ES-I3 (cell line): Measurements from ENCODE around the gene MRPL48.
"Not testable (repeated sequence)": the region's sequence is repeated elsewhere in the genome, so short reads cannot be mapped to it uniquely, and the experiment has no call there.

ENCODE experiments used
- H3K36me3 ChIP-seq: 2 replicates; pipeline ENCODE4 v1.6.1; 2013; ENCODE audit warnings: mild to moderate bottlenecking, low read length, control low read depth, moderate library complexity; ENCODE audit not compliant: insufficient read depth
- H3K4me1 ChIP-seq: 2 replicates; pipeline ENCODE4 v1.6.1; 2013; ENCODE audit warnings: mild to moderate bottlenecking, control low read depth, low read length; ENCODE audit not compliant: insufficient read depth
- H3K9ac ChIP-seq: 2 replicates; pipeline ENCODE4 v1.6.1; 2013; ENCODE audit warnings: low read depth, mild to moderate bottlenecking, low read length, moderate library complexity
- H3K9me3 ChIP-seq: 2 replicates; pipeline ENCODE4 v1.6.1; 2013; ENCODE audit warnings: mild to moderate bottlenecking, low read length, moderate library complexity; ENCODE audit not compliant: control insufficient read depth, insufficient read depth

Gene MRPL48

DNA sequence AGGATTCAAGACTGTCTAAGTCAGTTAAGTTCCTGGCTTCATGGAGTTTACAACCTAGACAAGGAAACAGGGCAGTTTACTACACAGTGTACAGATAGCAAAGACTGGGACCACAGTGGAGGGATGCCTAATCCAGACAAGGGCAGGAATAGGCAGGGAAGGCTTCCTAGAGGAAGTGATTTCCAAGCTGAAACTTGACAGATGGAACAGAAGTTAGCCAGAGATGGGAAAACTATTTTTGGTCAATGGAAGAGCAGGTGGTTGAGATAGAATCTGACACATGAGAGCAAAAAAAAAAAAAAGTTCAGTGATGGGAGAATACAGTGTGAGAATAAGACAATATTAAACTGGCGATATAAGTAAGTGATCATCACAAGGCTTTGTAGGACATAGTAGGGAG is 87.7 kb downstream of the MRPL48 start:
- H3K9ac ChIP-seq = peak overlapping the region; percentile 74
- peaks cover 18% of the 10 kb centered on the region for H3K36me3 ChIP-seq
- H3K9me3 ChIP-seq = no peaks in the 10 kb centered on the region
- H3K4me1 ChIP-seq = peaks cover 8% of the 10 kb centered on the region

DNA sequence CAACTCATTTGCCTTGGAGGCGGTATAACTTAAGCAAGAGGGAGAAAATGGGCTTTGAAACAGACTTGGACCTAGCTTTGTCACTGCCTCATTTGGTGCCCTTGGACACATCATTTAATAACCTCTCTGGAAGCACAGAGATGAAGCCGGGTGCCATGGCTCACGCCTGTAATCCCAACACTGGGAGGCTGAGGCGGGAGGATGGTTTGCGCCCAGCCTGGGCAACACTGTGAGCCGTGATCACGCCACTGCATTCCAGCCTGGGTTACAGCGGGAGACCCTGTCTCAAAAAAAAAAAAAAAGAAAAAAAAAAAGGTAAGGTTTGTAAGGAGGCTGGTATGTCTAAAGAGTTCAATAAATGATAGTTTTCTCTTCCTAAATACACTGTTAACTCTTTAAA is 88.2 kb downstream of the MRPL48 start:
- no peaks in the 10 kb centered on the region for H3K9me3 ChIP-seq
- peaks cover 8% of the 10 kb centered on the region for H3K4me1 ChIP-seq
- H3K36me3 ChIP-seq = peaks cover 18% of the 10 kb centered on the region
- H3K9ac ChIP-seq = peak overlapping the region; percentile 74

DNA sequence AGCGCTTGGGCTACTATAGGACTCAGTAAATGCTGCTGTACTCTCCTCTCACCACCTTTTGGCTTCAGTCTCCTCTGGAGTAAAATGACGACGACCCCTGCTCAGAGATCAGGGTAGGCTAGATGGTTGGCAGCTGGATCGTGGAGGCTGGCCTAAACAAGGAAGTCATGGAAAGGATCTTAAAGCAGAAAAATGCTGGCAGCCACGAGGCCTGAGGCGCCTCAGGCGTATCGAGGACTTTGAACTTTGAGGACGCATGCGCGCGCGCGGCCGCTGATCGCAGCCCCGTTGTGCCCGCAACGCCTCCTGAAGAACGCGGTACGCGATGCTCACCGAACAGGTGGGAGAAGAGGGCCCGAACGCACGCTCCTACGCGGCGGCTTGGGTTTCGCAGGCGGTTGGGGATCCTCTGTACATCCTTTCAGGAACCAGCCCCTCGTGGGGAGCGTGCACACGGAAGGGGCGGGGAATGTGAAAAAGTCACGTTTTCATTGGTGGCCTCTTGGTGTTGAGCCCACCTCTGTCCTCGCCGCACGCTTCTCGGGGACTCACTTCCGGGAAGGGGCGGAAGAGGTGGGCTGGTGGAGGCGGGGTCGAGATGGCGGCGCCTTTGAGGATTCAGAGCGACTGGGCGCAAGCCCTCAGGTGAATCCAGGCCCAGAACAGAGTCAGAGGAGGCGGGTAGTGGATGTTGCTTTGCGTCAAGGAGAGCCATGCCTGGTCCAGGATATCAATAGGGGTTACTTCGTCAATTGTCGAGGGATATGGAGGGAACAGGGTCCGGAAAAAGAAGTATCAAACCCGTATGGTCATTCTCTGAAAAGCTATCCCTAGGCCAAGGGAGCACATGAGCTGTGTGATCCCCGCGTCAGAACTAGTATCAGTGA is 89.0 kb downstream of the MRPL48 start, which contains the start of the genes COA4 and PAAF1:
COA4 (minus strand) TSS at position 423 of the 887 bp plus-strand sequence. CDS start 3,468 bp downstream, outside the sequence.
PAAF1 (plus strand) TSS at position 576 of the 887 bp plus-strand sequence; CDS start at position 599, 23 bp downstream.
- peaks cover 8% of the 10 kb centered on the region for H3K4me1 ChIP-seq
- peaks cover 18% of the 10 kb centered on the region for H3K36me3 ChIP-seq
- H3K9ac ChIP-seq = peak within 1 kb of the TSS; percentile 74
- H3K9me3 ChIP-seq = no peaks in the 10 kb centered on the region

DNA sequence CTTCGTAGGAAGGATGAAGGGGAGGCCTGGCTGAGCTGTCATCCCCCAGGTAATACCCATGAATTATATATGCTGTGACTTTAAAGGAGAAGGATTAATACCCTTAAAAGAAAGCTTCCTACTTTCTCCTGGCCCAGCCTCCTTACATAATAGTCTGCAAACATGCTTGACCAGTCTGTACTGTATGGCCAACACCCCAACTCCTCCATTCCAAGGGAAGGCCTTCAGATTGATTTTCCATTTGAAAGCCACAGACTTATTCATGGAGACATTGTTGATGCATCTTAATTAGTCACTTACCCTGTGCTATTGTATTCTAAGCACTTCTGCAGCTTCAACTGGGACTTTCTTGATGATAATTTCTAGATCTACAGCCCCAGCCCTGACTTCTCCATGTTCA is 91.1 kb downstream of the MRPL48 start:
- H3K36me3 ChIP-seq = peaks cover 13% of the 10 kb centered on the region; the same call in 1 of the 2 replicates
- peaks cover 8% of the 10 kb centered on the region for H3K4me1 ChIP-seq
- H3K9me3 ChIP-seq = no peaks in the 10 kb centered on the region
- H3K9ac ChIP-seq = no peak overlapping the region

DNA sequence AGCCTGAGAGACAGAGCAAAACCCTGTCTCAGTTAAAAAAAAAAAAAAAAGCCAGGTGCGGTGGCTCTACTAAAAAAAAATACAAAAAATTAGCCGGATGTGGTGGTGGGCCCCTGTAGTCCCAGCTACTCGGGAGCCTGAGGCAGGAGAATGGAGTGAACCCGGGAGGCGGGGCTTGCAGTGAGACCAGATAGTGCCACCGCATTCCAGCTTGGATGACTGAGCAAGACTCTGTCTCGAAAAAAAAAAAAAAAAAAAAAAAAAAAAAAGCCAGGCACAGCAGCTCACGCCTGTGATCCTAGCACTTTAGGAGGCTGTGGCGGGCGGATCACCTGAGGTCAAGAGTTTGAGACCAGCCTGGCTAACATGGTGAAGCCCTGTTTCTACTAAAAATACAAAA is 92.8 kb downstream of the MRPL48 start:
- not testable (repeated sequence) for H3K9me3 ChIP-seq, H3K4me1 ChIP-seq, H3K9ac ChIP-seq
- peaks cover 10% of the 10 kb centered on the region; the same call in 1 of the 2 replicates for H3K36me3 ChIP-seq

DNA sequence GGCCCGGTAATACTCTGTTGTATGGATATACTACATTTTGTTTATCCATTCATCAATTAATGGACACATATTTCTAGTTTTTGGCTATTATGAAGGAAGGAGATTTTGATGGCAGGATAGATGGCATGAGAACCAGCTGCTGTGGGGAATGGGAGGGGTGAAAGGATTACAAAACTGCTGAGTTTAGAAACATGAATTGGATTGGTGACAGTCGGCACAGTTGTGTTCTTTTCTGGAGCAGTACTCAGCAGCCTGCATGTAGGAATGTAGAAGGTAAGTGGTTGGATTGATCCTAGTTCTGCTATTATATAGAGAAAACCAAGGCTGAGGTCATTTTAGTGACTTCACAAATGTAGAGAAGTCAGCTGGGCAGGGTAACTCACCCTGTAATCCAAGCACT is 96.2 kb downstream of the MRPL48 start:
- no peaks in the 10 kb centered on the region for H3K4me1 ChIP-seq
- no peak overlapping the region for H3K9ac ChIP-seq
- H3K9me3 ChIP-seq = no peaks in the 10 kb centered on the region
- peaks cover 6% of the 10 kb centered on the region; the same call in 1 of the 2 replicates for H3K36me3 ChIP-seq

DNA sequence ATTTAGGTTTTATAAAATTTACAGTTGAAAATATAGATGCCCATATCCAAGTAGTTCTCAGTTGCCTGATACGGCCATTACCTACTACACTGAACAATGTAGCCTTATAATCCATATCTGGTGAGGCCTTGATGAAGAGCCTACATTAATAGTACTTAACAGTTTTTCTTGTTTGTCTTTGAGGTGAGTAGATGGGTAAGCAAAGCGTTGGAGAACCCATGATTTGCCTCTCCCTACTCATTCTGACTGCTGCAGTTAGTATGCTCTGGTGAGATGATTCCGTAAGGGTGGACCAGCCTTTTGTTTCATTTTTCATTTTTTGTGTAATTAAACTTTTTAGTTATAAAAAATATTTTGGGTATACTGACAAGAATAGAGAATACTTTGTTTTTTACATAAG is 100.6 kb downstream of the MRPL48 start:
- H3K9me3 ChIP-seq = no peaks in the 10 kb centered on the region
- H3K4me1 ChIP-seq = no peaks in the 10 kb centered on the region
- H3K36me3 ChIP-seq = peaks cover 6% of the 10 kb centered on the region
- no peak overlapping the region for H3K9ac ChIP-seq

DNA sequence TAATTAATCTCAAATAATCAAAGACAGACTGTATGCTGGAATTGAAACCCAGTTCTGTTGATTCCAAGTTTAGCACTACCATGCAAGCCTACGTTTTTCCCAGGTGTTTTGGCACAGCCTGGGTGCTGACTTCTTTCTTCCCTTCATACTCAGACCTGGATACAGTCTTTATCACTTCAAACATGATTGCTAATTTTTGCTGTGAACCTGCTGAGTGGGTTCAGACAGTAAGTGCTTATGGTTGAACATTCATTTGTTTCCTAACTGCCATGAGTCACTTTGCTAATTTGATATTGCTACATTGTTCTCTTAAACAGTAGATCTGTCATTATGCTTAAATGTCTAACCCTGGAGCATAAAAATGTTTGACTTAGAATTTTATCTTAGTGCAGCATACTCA is 101.3 kb downstream of the MRPL48 start:
- H3K9me3 ChIP-seq = no peaks in the 10 kb centered on the region
- peaks cover 1% of the 10 kb centered on the region for H3K36me3 ChIP-seq
- no peak overlapping the region for H3K9ac ChIP-seq
- no peaks in the 10 kb centered on the region for H3K4me1 ChIP-seq

DNA sequence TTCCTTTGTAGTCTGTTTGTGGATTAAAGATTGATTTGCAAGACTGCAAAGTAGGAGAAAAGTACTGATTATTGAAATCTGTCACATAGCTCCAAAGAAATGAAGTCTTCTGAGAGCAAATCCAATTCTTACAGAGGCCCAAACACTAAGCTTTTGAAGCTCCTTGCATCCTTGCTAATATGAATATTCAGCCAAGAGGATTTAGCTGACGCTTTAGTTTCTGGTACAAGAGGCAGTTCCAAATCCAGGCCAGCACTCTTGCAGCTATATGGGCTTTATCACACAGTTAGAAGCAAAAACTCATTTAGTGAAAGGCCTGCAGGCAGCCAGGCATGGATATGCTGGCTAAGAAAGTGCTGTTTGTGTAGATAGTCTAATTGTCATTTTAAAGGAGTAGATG is 101.9 kb downstream of the MRPL48 start:
- Histone ChIP-seq H3K4me1 (no peaks in the 10 kb centered on the region), H3K9ac (no peak overlapping the region), H3K36me3 (no peaks in the 10 kb centered on the region; the same call in 1 of the 2 replicates), H3K9me3 (no peaks in the 10 kb centered on the region)

DNA sequence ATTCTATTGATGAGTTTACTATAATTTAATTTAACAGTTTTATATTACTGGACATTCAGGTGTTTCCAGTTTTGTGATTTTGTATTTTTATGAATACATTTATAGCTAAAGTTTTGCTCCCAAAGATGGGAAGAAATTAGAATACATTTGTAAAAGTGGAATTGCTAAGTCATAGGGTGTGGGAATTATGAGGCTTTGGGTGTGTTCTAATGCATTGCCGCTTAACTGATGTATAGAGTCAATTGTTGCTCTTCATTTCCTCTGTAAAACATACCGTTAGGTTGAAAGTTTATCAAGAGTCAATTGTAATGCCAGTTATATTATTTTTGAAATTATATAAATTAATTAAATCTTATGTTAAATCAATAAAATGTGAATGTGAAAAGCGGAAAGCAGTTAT is 105.4 kb downstream of the MRPL48 start:
- Histone ChIP-seq H3K4me1 (no peaks in the 10 kb centered on the region), H3K36me3 (peaks cover 4% of the 10 kb centered on the region; the same call in 1 of the 2 replicates), H3K9me3 (no peaks in the 10 kb centered on the region), H3K9ac (no peak overlapping the region)

DNA sequence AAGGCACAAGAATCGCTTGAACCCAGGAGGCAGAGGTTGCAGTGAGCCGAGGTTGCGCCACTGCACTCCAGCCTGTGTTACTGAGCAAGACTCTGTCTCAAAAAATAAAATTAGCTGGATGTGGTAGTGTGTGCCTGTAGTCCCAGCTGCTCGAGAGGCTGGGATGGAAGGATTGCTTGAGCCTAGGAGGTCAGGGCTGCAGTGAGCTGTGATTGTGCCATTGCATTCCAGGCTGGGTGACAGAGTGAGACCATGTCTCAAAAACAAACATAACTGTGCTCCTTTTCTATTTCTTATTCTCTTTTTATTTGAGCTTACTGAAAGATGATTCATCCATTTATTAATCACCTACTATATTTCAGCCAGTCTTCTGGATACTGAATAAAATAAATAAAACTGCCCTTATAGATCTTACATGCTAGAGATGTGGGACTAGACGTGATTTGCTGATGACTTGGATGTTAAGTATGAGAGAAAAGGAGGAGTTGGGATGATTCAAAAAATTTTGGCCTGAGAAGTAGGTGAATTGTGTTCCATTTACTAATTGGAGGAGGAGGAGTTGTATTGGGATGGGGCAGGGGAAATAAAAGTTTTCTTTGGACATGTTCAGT is 107.2 kb downstream of the MRPL48 start:
- no peaks in the 10 kb centered on the region for H3K4me1 ChIP-seq
- no peaks in the 10 kb centered on the region for H3K9me3 ChIP-seq
- H3K36me3 ChIP-seq = peaks cover 6% of the 10 kb centered on the region; the same call in 1 of the 2 replicates

DNA sequence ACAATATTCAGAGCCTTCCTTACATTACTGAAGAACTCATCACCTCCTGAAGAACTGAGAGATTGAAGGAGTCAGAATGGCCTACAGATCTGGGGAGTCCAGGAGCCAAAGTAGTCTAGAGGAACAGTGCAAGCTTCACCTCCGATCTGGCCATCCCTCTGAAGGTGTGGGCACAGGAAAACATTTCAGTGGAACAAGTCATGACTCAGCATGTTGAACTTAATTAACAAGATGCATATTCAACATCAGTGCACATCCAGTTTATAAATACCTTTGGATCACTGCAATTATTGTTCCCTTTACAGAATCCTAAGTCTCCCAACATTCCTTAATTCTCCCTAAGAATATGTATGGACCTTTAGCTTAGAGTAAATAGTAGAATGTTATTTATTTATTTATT is 114.6 kb downstream of the MRPL48 start:
- H3K9ac ChIP-seq = no peak overlapping the region
- no peaks in the 10 kb centered on the region for H3K9me3 ChIP-seq
- H3K4me1 ChIP-seq = no peaks in the 10 kb centered on the region
- H3K36me3 ChIP-seq = peaks cover 6% of the 10 kb centered on the region

More for the DNA sequence above, 107.2 kb downstream of the MRPL48 start:
- H3K9ac ChIP-seq = no peak overlapping the region

DNA sequence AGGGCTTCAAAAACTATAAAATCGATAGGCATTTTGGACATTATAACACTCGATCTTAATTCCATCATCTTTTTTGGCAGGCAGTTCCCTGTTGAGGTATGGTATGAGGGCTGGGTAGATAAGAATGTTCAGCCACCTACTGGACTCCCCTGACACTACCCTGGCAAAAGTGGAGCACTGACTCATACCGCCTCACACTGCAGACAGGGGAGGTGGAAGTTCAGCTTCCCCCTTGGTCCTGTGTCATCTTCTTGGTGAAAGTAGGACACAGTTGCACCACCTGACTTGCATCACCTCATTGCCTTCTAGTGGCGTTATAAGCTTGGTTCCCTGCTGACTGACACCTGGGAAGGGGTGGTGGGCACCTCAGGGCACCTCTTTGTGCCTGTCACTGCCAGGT is 119.5 kb downstream of the MRPL48 start:
- Histone ChIP-seq H3K9ac (no peak overlapping the region), H3K36me3 (peaks cover 5% of the 10 kb centered on the region), H3K9me3 (no peaks in the 10 kb centered on the region), H3K4me1 (no peaks in the 10 kb centered on the region)

DNA sequence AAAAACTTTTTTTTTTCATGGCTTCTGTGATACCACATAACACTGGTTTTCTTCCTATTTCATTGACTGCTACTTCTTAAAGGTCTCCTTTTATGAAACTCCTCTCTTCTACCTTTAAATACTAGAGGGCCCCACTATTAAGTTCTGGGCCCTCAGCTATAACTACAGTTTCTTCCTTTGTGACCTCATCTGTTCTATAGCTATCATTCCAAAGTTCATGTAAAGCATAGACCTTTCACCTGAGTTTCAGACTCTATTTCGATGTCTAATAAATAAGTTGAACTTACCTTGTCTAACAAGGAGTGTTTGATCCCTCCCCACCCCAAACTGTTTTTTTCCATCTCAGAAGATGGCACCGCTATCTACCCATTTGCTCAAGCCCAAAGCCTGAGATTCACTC is 124.4 kb downstream of the MRPL48 start:
- H3K4me1 ChIP-seq = no peaks in the 10 kb centered on the region
- no peak overlapping the region for H3K9ac ChIP-seq
- peaks cover 9% of the 10 kb centered on the region; the same call in 1 of the 2 replicates for H3K36me3 ChIP-seq

DNA sequence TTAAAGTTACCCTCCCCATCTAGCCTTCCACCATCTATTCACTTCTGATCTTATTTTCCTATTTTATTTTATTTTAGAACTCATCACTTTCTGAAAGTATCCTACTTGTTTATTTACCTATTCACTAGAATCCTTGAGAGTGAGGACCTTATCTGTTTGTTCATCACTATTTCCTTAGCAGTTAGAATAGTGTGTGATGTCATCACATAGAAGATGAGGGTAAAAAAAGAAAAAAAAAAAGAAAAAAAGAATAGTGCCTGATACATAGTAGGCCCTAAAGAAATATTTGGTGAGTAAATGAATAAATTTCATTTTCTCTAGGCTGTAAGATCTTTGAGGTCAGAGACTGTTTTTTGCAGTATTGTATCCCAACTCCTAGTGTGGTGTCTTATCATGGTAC is 125.8 kb downstream of the MRPL48 start:
- Histone ChIP-seq H3K9me3 (no peaks in the 10 kb centered on the region), H3K36me3 (peaks cover 9% of the 10 kb centered on the region; the same call in 1 of the 2 replicates), H3K9ac (no peak overlapping the region), H3K4me1 (no peaks in the 10 kb centered on the region)

More for the DNA sequence above, 124.4 kb downstream of the MRPL48 start:
- H3K9me3 ChIP-seq = no peaks in the 10 kb centered on the region
